DOHH2 (cell line): ENCODE data around the gene MICAL3.

Experiments
- CTCF ChIP-seq: fragments of 200-600 bp; sonication (generic); IDR thresholded peaks from one replicate; pipeline ENCODE4 v1.5.1; 2014; ENCODE audit warnings: antibody characterized with exemption, mild to moderate bottlenecking, low read depth, low read length; ENCODE audit not compliant: poor library complexity, severe bottlenecking
- EZH2phosphoT487 ChIP-seq: fragments of 200-600 bp; sonication (generic); IDR thresholded peaks from 2 replicates; pipeline ENCODE4 v1.6.1; 2017; ENCODE audit warnings: borderline replicate concordance, mild to moderate bottlenecking, antibody characterized with exemption, low read length, moderate library complexity, mixed read lengths

GRCh38 chr22:18056161-18056666 lies 31.9 kb upstream of the MICAL3 start:
- TF ChIP-seq CTCF (no peak), EZH2phosphoT487 (no peak)
